Right lobe of liver (tissue), 4 donors: ENCODE data around the gene MT1G.

Experiments used
- POLR2A ChIP-seq: fragments of 450-650 bp; IDR thresholded peaks from one replicate; pipeline ENCODE4 v1.6.1; 2017; ENCODE audit warnings: antibody characterized with exemption, mild to moderate bottlenecking
- TF ChIP-seq, protein P1 (sequence below), 4 donors: fragments of 200-600 bp in 3 of 4; fragments of 450-650 bp in 1 of 4; IDR thresholded peaks; one replicate each; pipeline versions ENCODE4 v1.5.1 to v1.8.0; 2016 to 2022; ENCODE audit warnings: antibody characterized with exemption in 4 of 4, mild to moderate bottlenecking in 2 of 4
- donor health status: DM: no; HTN: no; CAD: no.
- donor health status: DM: no; HTN: no; CAD: no.
- donor health status: DM: no; HTN: yes; CAD: no.

GRCh38 chr16:56629531-56629930 is 38.3 kb downstream of the MT1G start:
- TF ChIP-seq, protein P1, sequence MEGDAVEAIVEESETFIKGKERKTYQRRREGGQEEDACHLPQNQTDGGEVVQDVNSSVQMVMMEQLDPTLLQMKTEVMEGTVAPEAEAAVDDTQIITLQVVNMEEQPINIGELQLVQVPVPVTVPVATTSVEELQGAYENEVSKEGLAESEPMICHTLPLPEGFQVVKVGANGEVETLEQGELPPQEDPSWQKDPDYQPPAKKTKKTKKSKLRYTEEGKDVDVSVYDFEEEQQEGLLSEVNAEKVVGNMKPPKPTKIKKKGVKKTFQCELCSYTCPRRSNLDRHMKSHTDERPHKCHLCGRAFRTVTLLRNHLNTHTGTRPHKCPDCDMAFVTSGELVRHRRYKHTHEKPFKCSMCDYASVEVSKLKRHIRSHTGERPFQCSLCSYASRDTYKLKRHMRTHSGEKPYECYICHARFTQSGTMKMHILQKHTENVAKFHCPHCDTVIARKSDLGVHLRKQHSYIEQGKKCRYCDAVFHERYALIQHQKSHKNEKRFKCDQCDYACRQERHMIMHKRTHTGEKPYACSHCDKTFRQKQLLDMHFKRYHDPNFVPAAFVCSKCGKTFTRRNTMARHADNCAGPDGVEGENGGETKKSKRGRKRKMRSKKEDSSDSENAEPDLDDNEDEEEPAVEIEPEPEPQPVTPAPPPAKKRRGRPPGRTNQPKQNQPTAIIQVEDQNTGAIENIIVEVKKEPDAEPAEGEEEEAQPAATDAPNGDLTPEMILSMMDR (IDR thresholded peaks at IDR 0.05), result no peak
- no peak for TF ChIP-seq POLR2A
